HEK293 (cell line): ENCODE results near the gene SMIM14.

Experiments
- CTCF ChIA-PET: fragments of 350-600 bp; formaldehyde crosslinking; extraction: SDS; loops from one replicate; lab custom pipeline; 2021; ENCODE audit warnings: antibody characterized with exemption; lab: Yijun Ruan, JAX
- POLR2A ChIA-PET: fragments of 300-600 bp; formaldehyde crosslinking; extraction: SDS; loops from one replicate; lab custom pipeline; 2020; ENCODE audit warnings: antibody characterized with exemption, inconsistent platforms; lab: Yijun Ruan, JAX
- H3K27ac ChIP-seq: fragments of 200-500 bp; sonication (Bioruptor generic); 2 replicates; pipeline ENCODE4 v1.5.1; 2014; ENCODE audit warnings: low read depth, low read length, control low read depth, inconsistent platforms; ENCODE audit errors: extremely low read depth
- H3K36me3 ChIP-seq, 2 experiments: fragments of 200-500 bp in 1 of 2; sonication (Bioruptor generic) in 1 of 2; 1 replicate in 1 of 2; 2 replicates in 1 of 2; pipeline ENCODE4 v1.5.1; 2014 to 2017; ENCODE audit warnings: inconsistent platforms in 2 of 2, low read length in 2 of 2; ENCODE audit not compliant: control insufficient read depth in 2 of 2, insufficient read depth in 1 of 2
- H3K4me1 ChIP-seq: fragments of 200-500 bp; sonication (Bioruptor generic); 2 replicates; pipeline ENCODE4 v1.5.1; 2014; ENCODE audit warnings: mild to moderate bottlenecking, low read length, inconsistent platforms; ENCODE audit not compliant: control insufficient read depth, insufficient read depth
- H3K4me3 ChIP-seq: 2 replicates; pipeline ENCODE4 v1.5.1; 2011; ENCODE audit warnings: low read depth, mild to moderate bottlenecking, control low read depth, low read length, moderate library complexity
- H3K9me3 ChIP-seq: fragments of 200-500 bp; sonication (Bioruptor generic); 2 replicates; pipeline ENCODE4 v1.5.1; 2014; ENCODE audit warnings: low read depth, low read length, inconsistent platforms; ENCODE audit not compliant: control insufficient read depth, insufficient read depth
- MEIS1 ChIP-seq: sonication (generic); formaldehyde crosslinking; IDR thresholded peaks from 2 replicates; pipeline ENCODE4 v1.8.1; 2022; ENCODE audit warnings: missing genetic modification reagents, mild to moderate bottlenecking, borderline replicate concordance
- REPIN1 ChIP-seq: fragments of 450-650 bp; formaldehyde crosslinking; IDR thresholded peaks from 2 replicates; pipeline ENCODE4 v1.5.1; 2017; ENCODE audit warnings: missing biosample characterization, missing genetic modification characterization, low read depth
- SCRT2 ChIP-seq: fragments of 450-650 bp; formaldehyde crosslinking; IDR thresholded peaks from 2 replicates; pipeline ENCODE4 v1.5.1; 2016; ENCODE audit warnings: missing biosample characterization, missing genetic modification characterization
- SETDB1 ChIP-seq: IDR thresholded peaks from one replicate; pipeline ENCODE4 v1.6.1; 2017; ENCODE audit warnings: mild to moderate bottlenecking, low read length, moderate library complexity, mixed read lengths; ENCODE audit not compliant: insufficient read length
- ZFP69B ChIP-seq: fragments of 450-650 bp; formaldehyde crosslinking; IDR thresholded peaks from 2 replicates; pipeline ENCODE4 v1.5.1; 2016; ENCODE audit warnings: missing biosample characterization, missing genetic modification characterization
- ZNF169 ChIP-seq: fragments of 450-650 bp; formaldehyde crosslinking; IDR thresholded peaks from 2 replicates; pipeline ENCODE4 v1.5.1; 2016; ENCODE audit warnings: missing biosample characterization, missing genetic modification characterization
- ZNF175 ChIP-seq: fragments of 450-650 bp; formaldehyde crosslinking; IDR thresholded peaks from 2 replicates; pipeline ENCODE4 v1.5.1; 2016; ENCODE audit warnings: missing biosample characterization, missing genetic modification characterization
- ZNF214 ChIP-seq: fragments of 450-650 bp; formaldehyde crosslinking; IDR thresholded peaks from 2 replicates; pipeline ENCODE4 v1.5.1; 2017; ENCODE audit warnings: missing biosample characterization, mild to moderate bottlenecking, missing genetic modification characterization, borderline replicate concordance
- ZNF24 ChIP-seq: fragments of 450-650 bp; formaldehyde crosslinking; IDR thresholded peaks from 2 replicates; pipeline ENCODE4 v1.5.1; 2016; ENCODE audit warnings: missing biosample characterization, missing genetic modification characterization
- ZNF37A ChIP-seq: fragments of 450-650 bp; IDR thresholded peaks from 2 replicates; pipeline ENCODE4 v1.5.1; 2018; ENCODE audit warnings: missing biosample characterization, missing genetic modification characterization
- ZNF530 ChIP-seq: fragments of 450-650 bp; formaldehyde crosslinking; IDR thresholded peaks from 2 replicates; pipeline ENCODE4 v1.5.1; 2016; ENCODE audit warnings: low read depth, missing biosample characterization, missing genetic modification characterization
- ZNF623 ChIP-seq: fragments of 450-650 bp; formaldehyde crosslinking; IDR thresholded peaks from 2 replicates; pipeline ENCODE4 v1.5.1; 2016; ENCODE audit warnings: missing biosample characterization, missing genetic modification characterization
- ZNF830 ChIP-seq: fragments of 450-650 bp; IDR thresholded peaks from 2 replicates; pipeline ENCODE4 v1.5.0; 2018; ENCODE audit warnings: missing biosample characterization, missing genetic modification characterization, low read depth, mild to moderate bottlenecking, moderate library complexity
- TF ChIP-seq, protein P1 (sequence below): fragments of 450-650 bp; formaldehyde crosslinking; IDR thresholded peaks from 2 replicates; pipeline ENCODE4 v1.5.1; 2017; ENCODE audit warnings: missing biosample characterization, missing genetic modification characterization
- TF ChIP-seq, protein P2 (sequence below): fragments of 450-650 bp; formaldehyde crosslinking; IDR thresholded peaks from 2 replicates; pipeline ENCODE4 v1.5.0; 2017; ENCODE audit warnings: missing biosample characterization, missing genetic modification characterization, borderline replicate concordance

The SMIM14 gene

DNA sequence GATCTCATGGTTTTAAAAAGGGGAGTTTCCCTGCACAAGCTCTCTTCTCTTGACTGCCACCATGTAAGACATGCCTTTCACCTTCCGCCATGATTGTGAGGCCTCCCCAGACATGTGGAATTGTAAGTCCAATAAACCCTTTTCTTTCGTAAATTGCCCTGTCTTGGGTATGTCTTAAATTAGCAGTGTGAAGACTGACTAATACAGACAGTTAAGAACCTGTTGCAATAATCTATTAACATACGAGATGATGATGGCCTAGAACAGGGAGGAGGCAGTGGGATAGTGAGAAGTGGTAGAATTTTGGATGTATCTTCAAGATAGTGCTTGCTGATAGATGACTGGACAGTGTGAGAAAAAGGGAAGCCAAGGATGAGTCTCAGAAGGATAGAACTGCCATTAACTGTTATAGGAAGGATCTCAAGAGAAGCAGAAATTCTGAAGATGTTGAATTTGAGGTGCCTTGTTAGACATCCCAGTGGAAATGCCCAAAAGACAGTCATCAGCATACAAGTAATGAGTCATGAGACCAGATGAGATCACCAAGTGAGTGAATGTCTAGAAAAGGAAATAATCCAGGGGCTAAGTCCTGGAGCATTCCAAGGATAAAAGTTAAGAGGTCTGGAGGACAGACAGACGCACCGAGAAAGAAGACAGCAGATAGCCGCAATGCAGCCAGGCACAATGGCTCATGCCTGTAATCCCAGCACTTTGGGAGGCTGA, 72.6 kb downstream of the SMIM14 start:
- no peaks in the 10 kb centered on the region for H3K36me3 ChIP-seq
- H3K9me3 ChIP-seq: no peaks in the 10 kb centered on the region
- H3K27ac ChIP-seq: no peak overlapping the region
- no peak overlapping the region for H3K4me3 ChIP-seq
- TF ChIP-seq ZNF175 (no peak), ZNF530 (tag by site-specific recombination) (no peak), REPIN1 (tag by site-specific recombination) (no peak), ZNF214 (tag by site-specific recombination) (no peak), ZNF37A (tag by site-specific recombination) (no peak), SETDB1 (peak; percentile 57)
- ChIA-PET CTCF (no interaction called here), POLR2A (no interaction called here)
- H3K4me1 ChIP-seq: no peaks in the 10 kb centered on the region

DNA sequence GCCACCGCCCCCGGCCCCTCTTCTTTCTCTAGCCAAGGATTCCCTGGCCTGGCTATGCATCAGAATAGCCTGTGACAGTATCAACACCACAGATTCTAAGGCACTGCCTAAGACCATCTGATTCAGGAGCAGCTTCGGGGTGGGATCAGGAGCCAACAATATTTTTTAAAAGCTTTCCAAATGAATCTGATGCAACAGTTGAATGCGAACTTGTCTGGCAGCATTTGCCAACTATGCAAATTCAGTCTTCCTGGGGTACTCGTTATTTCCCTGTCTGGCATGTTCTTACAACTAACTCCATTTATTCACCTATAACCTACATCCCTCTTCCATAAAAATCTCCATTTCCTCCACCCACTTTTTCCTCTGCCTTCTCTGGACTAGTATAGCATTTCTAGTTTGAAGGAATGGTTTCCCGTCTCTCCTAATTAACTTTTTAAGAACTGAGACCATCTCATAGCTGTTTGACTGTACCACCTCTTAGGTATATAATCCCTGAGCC, 75.3 kb downstream of the SMIM14 start:
- Histone ChIP-seq H3K4me1 (no peaks in the 10 kb centered on the region), H3K36me3 (no peaks in the 10 kb centered on the region), H3K4me3 (no peak overlapping the region), H3K27ac (no peak overlapping the region), H3K9me3 (no peaks in the 10 kb centered on the region)
- POLR2A ChIA-PET: no interaction called here
- CTCF ChIA-PET: interaction anchor here (0.7 kb wide), 1 partner anchor 1199 kb away, joined by 3 read pairs; no protein-coding TSS in a partner anchor
- TF ChIP-seq ZNF169 (tag by site-specific recombination): no peak
- TF ChIP-seq, all 188 proteins: peak for 0

DNA sequence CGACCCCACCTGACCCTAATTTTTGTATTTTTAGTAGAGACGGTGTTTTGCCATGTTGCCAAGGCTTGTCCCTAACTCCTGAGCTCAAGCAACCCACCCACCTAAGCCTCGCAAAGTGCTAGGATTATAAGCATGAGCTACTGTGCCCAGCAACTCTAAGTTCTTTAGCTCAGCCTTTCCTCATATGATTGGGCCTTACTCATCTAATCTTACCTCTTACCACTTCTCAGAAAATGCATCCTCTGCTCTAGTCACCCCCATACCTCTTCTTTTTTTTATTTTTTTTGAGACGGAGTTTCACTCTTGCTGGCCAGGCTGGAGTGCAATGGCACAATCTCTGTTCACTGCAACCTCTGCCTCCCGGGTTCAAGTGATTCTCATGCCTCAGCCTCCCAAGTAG, 75.9 kb downstream of the SMIM14 start:
- TF ChIP-seq, protein P1, sequence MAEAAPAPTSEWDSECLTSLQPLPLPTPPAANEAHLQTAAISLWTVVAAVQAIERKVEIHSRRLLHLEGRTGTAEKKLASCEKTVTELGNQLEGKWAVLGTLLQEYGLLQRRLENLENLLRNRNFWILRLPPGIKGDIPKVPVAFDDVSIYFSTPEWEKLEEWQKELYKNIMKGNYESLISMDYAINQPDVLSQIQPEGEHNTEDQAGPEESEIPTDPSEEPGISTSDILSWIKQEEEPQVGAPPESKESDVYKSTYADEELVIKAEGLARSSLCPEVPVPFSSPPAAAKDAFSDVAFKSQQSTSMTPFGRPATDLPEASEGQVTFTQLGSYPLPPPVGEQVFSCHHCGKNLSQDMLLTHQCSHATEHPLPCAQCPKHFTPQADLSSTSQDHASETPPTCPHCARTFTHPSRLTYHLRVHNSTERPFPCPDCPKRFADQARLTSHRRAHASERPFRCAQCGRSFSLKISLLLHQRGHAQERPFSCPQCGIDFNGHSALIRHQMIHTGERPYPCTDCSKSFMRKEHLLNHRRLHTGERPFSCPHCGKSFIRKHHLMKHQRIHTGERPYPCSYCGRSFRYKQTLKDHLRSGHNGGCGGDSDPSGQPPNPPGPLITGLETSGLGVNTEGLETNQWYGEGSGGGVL (tag by site-specific recombination): no peak
- TF ChIP-seq ZNF24 (no peak), MEIS1 (CRISPR knock-in tag) (no peak), ZFP69B (tag by site-specific recombination) (no peak), SCRT2 (tag by site-specific recombination) (no peak), ZNF830 (tag by site-specific recombination) (no peak), ZNF623 (tag by site-specific recombination) (no peak)
- TF ChIP-seq, protein P2, sequence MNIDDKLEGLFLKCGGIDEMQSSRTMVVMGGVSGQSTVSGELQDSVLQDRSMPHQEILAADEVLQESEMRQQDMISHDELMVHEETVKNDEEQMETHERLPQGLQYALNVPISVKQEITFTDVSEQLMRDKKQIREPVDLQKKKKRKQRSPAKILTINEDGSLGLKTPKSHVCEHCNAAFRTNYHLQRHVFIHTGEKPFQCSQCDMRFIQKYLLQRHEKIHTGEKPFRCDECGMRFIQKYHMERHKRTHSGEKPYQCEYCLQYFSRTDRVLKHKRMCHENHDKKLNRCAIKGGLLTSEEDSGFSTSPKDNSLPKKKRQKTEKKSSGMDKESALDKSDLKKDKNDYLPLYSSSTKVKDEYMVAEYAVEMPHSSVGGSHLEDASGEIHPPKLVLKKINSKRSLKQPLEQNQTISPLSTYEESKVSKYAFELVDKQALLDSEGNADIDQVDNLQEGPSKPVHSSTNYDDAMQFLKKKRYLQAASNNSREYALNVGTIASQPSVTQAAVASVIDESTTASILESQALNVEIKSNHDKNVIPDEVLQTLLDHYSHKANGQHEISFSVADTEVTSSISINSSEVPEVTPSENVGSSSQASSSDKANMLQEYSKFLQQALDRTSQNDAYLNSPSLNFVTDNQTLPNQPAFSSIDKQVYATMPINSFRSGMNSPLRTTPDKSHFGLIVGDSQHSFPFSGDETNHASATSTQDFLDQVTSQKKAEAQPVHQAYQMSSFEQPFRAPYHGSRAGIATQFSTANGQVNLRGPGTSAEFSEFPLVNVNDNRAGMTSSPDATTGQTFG: no peak
- CTCF ChIA-PET: no interaction called here
- POLR2A ChIA-PET: no interaction called here

More for the DNA sequence above, 75.9 kb downstream of the SMIM14 start:
- 0 out of 2 replicates have a peak, but pooled peaks cover 1% of the 10 kb centered on the region for H3K4me1 ChIP-seq
- no peaks in the 10 kb centered on the region for H3K9me3 ChIP-seq
- H3K36me3 ChIP-seq: no peaks in the 10 kb centered on the region
- no peak overlapping the region for H3K27ac ChIP-seq
- H3K4me3 ChIP-seq: no peak overlapping the region
